Activated naive CD8-positive, alpha-beta T cell treated with anti-CD3 and anti-CD28 coated beads, Interleukin-2, amount 50 U/mL, for 24 hours (primary cell): Measurements from ENCODE around the gene SUPT16H.
"Not testable (repeated sequence)": the region's sequence is repeated elsewhere in the genome, so short reads cannot be mapped to it uniquely, and the experiment has no call there.

Experiments
- ATAC-seq: fragments of 150-1000 bp; cut with Tn5 transposase; one replicate; pipeline ENCODE4 v1.10.0; 2021
- DNase-seq: peaks from one replicate; pipeline ENCODE4 v3.0.0; 2021
- H3K27ac Mint-ChIP-seq: one replicate; pipeline ENCODE4 v1.8.0; 2021; ENCODE audit warnings: mild to moderate bottlenecking, mixed read lengths
- H3K27me3 Mint-ChIP-seq: one replicate; pipeline ENCODE4 v1.8.0; 2021; ENCODE audit warnings: mixed read lengths
- H3K36me3 Mint-ChIP-seq: one replicate; pipeline ENCODE4 v1.8.0; 2021; ENCODE audit warnings: low read depth, mixed read lengths
- H3K4me1 Mint-ChIP-seq: one replicate; pipeline ENCODE4 v1.8.0; 2021; ENCODE audit warnings: mixed read lengths
- H3K4me3 Mint-ChIP-seq: one replicate; pipeline ENCODE4 v1.8.0; 2021; ENCODE audit warnings: mild to moderate bottlenecking, moderate library complexity, mixed read lengths
- H3K9me3 Mint-ChIP-seq: one replicate; pipeline ENCODE4 v1.8.0; 2021; ENCODE audit warnings: mixed read lengths

SUPT16H gene

DNA sequence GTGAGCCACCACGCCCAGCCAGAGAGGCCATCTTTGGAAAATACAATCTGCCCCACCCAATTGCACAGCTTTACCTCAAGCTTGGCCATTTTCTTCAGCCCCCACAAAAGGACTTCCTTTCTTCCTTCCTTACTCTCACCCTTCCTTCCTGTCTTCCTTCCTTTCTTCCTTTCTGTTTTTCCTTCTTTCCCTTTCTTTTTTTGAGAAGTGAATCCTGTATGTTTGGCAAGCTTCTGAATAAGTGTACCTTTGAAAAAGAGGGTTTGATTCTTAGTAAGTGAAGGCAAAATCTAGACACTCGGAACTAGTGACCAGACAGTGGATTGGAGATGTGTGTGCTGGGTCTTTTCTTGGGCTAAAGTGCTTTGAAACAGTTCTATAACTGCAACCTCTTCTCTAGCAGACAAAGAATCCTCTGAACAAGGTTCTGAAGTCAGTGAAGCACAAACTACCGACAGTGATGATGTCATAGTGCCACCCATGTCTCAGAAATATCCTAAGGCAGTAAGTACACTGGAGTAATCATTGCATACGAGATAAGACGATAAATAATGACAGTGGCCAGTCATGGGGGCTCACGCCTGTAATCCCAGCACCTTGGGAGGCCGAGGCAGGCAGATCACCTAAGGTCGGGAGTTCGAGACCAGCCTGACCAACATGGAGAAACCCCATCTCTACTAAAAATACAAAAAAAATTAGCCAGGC is 49.5 kb downstream of the SUPT16H start:
- H3K9me3 Mint-ChIP-seq = no peaks in the 10 kb centered on the region
- H3K27ac Mint-ChIP-seq = peak overlapping the region; percentile 1
- H3K36me3 Mint-ChIP-seq = no peaks in the 10 kb centered on the region
- H3K4me1 Mint-ChIP-seq = no peaks in the 10 kb centered on the region
- no peaks in the 10 kb centered on the region for H3K27me3 Mint-ChIP-seq
- ATAC-seq (no peak), DNase-seq (no peak)
- H3K4me3 Mint-ChIP-seq = no peak overlapping the region

DNA sequence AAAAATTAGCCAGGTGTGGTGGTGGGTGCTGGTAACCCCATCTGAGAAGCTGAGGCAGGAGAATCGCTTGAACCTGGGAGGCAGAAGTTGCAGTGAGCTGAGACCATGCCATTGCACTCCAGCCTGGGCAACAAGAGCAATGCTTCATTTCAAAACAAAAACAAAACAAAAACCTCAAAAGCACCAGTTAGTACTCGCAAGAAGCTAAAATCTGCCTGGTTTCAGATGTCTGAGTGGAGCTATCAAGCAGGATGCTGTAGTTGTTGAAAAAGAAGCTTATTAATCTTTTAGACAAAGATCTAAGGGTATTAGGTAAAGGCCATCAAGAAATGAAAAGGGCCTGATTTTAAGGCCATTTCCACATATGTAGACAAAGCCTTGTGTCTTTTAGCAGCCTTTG is 50.9 kb downstream of the SUPT16H start:
- ATAC-seq = no peak
- no peak overlapping the region for H3K27ac Mint-ChIP-seq

DNA sequence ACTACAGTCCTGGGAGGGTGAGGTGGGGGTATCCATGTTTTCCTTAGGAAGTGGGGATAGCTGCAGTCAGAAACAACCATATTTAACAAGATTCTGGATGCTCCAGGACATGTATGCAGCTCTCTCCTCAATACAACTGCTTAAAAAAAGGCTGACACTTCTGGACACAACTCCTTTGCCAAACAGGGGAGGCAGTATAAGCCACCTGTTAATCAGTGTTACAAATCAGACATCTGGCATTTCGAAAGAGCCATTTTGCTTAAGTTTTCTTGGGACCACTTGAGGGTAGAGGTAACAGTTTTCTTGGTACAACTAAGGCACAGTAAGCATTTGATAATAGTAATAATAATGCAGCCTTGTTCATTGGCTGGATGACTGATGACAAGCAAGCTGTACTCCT is 56.8 kb downstream of the SUPT16H start:
- H3K9me3 Mint-ChIP-seq = no peaks in the 10 kb centered on the region
- ATAC-seq (no peak), DNase-seq (no peak)
- no peak overlapping the region for H3K4me3 Mint-ChIP-seq
- no peak overlapping the region for H3K27ac Mint-ChIP-seq
- H3K36me3 Mint-ChIP-seq = no peaks in the 10 kb centered on the region
- H3K27me3 Mint-ChIP-seq = peaks cover 2% of the 10 kb centered on the region
- no peaks in the 10 kb centered on the region for H3K4me1 Mint-ChIP-seq

More for the DNA sequence above, 50.9 kb downstream of the SUPT16H start:
- Mint-ChIP-seq H3K27me3 (no peaks in the 10 kb centered on the region), H3K36me3 (no peaks in the 10 kb centered on the region), H3K4me3 (no peak overlapping the region), H3K9me3 (no peaks in the 10 kb centered on the region), H3K4me1 (no peaks in the 10 kb centered on the region)
- no peak for DNase-seq

DNA sequence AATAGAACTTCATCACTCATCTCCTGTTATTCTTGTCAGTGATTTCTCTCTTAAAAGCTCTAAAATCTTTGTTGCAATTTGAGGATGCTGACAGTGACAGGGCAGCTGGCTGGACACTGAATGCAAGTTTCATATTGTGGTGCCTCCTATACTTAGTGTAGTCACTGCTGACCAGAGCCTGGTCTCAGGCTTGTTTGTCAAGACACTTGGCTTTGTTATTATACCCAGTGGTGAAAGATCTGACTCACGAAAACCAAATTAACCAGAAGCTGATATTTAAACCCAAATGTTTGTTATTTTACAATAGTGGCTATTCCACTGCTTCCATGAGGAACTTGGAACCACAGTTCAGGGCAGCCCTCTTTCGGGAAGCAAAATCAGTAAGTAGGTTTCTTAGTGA is 61.1 kb downstream of the SUPT16H start:
- H3K36me3 Mint-ChIP-seq = no peaks in the 10 kb centered on the region
- H3K27ac Mint-ChIP-seq = no peak overlapping the region
- ATAC-seq (no peak), DNase-seq (no peak)
- peaks cover 2% of the 10 kb centered on the region for H3K27me3 Mint-ChIP-seq
- H3K4me3 Mint-ChIP-seq = no peak overlapping the region
- peaks cover 7% of the 10 kb centered on the region for H3K4me1 Mint-ChIP-seq
- no peaks in the 10 kb centered on the region for H3K9me3 Mint-ChIP-seq

DNA sequence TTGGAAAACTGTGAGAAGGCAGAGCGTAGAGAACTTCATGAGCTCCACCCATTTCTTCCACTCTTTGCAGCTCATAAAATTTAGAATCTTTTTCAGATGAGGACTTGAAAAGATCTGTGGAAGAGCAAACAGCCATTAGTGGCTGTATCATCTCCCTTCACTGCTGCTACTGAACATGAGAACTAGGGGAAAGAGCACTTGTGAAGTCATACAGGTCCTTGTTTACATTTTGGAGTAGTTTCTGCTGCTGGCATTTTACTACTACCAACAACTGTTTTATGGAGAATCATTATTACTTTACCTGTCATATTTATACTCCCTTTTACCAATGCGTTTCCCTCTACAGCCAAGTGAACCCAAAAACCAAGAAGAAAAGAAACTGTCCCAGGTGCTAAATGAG is 62.9 kb downstream of the SUPT16H start:
- H3K4me1 Mint-ChIP-seq = peaks cover 7% of the 10 kb centered on the region
- no peak overlapping the region for H3K4me3 Mint-ChIP-seq
- DNase-seq (no peak), ATAC-seq (no peak)
- no peaks in the 10 kb centered on the region for H3K36me3 Mint-ChIP-seq
- no peaks in the 10 kb centered on the region for H3K9me3 Mint-ChIP-seq
- no peak overlapping the region for H3K27ac Mint-ChIP-seq
- H3K27me3 Mint-ChIP-seq = peaks cover 2% of the 10 kb centered on the region

DNA sequence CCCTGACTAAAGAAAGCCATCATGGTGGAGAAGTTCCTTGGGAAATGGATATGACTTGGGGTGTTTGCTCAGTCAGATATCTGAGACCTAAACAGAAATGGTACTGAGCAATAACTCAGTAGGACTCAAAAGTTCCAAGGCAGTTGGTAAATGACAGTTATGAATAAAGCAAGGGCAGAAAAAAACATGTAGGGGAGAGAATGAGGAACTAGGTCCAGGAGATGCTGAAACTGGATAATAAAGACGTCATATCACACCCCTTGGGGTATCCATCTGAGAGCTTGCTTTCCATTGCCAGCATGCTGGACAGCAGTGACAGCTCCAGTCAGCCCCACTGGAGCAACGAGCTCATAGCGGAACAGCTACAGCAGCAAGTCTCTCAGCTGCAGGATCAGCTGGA is 66.4 kb downstream of the SUPT16H start:
- H3K27me3 Mint-ChIP-seq = peaks cover under 1% of the 10 kb centered on the region
- peaks cover 7% of the 10 kb centered on the region for H3K4me1 Mint-ChIP-seq
- H3K36me3 Mint-ChIP-seq = no peaks in the 10 kb centered on the region
- DNase-seq (no peak), ATAC-seq (no peak)
- H3K9me3 Mint-ChIP-seq = no peaks in the 10 kb centered on the region
- no peak overlapping the region for H3K27ac Mint-ChIP-seq
- H3K4me3 Mint-ChIP-seq = no peak overlapping the region

DNA sequence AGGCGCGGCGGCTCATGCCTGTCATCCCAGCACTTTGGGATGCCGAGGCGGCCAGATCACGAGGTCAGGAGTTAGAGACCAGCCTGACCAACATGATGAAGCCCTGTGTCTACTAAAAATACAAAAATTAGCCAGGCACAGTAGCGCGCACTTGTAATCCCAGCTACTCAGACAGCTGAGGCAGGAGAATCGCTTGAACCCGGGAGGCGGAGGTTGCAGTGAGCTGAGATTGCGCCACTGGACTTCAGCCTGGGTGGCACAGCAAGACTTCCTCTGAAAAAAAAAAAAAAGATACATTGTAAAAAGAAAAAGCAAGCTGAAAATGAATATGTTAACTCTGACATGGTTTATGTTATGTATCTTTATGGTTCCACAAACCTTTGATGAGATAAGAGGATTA is 70.3 kb downstream of the SUPT16H start:
- no peak for ATAC-seq
- H3K27ac Mint-ChIP-seq = no peak overlapping the region

DNA sequence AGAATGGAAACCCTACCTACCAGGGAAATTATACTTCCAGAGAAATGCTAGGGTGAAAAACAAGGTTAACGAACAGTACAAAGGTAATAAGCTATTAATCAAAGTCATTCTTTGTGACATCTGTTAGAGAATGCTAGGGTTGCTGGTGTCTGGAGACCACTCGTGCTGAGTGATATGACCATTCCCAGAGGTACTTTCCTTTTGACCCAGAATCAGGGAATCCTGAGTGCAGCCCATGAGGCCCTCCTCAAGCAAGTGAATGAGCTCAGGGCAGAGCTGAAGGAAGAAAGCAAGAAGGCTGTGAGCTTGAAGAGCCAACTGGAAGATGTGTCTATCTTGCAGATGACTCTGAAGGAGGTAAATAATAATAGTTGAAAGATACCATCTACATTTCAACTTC is 72.2 kb downstream of the SUPT16H start:
- ATAC-seq = no peak
- Mint-ChIP-seq H3K36me3 (no peaks in the 10 kb centered on the region), H3K4me3 (no peak overlapping the region), H3K4me1 (peaks cover 23% of the 10 kb centered on the region), H3K27ac (no peak overlapping the region), H3K27me3 (no peaks in the 10 kb centered on the region), H3K9me3 (no peaks in the 10 kb centered on the region)
- DNase-seq = no peak

More for the DNA sequence above, 70.3 kb downstream of the SUPT16H start:
- DNase-seq = no peak
- Mint-ChIP-seq H3K4me3 (no peak overlapping the region), H3K9me3 (no peaks in the 10 kb centered on the region), H3K27me3 (no peaks in the 10 kb centered on the region), H3K4me1 (peaks cover 10% of the 10 kb centered on the region), H3K36me3 (no peaks in the 10 kb centered on the region)

DNA sequence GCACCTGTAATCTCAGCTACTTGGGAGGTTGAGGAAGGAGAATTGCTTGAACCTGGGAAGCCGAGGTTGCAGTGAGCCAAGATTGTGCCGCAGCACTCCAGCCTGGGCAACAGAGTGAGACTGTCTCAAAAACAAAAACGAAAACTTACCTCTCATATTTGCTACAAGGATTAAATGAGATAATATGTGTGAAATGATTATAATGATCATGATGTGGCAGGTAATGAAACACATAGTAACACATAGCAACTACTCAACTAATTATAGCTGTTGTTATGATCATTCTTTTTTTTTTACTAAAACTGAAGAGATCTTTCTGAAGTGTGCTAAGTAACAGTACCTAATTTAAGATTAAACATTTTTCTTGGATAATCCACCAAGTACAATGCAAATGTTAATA is 73.9 kb downstream of the SUPT16H start:
- ATAC-seq = no peak
- Mint-ChIP-seq H3K27me3 (no peaks in the 10 kb centered on the region), H3K36me3 (no peaks in the 10 kb centered on the region), H3K27ac (no peak overlapping the region), H3K4me1 (peaks cover 23% of the 10 kb centered on the region), H3K9me3 (no peaks in the 10 kb centered on the region), H3K4me3 (no peak overlapping the region)
- no peak for DNase-seq

DNA sequence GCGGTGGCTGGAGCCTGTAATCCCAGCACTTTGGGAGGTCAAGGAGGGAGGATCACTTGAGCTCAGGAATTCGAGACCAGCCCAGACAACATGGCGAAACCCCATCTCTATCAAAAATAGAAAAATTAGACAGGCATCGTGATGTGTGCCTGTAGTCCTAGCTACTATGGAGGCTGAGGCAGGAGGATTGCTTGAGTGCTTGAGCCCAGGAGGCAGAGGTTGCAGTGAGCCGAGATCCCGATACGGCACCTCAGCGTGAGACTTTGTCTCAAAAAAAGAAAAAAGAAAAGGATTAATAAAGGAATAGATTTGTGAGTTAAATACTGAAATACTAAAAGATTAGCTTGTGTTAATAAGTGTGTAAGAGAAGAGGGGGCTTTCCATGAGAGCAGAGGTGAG is 74.6 kb downstream of the SUPT16H start:
- H3K4me3 Mint-ChIP-seq = peak overlapping the region; percentile 80
- no peak for ATAC-seq
- peaks cover 23% of the 10 kb centered on the region for H3K4me1 Mint-ChIP-seq
- no peaks in the 10 kb centered on the region for H3K9me3 Mint-ChIP-seq
- H3K36me3 Mint-ChIP-seq = no peaks in the 10 kb centered on the region
- peak; percentile 7 for DNase-seq
- H3K27me3 Mint-ChIP-seq = no peaks in the 10 kb centered on the region
- peak overlapping the region; percentile 87 for H3K27ac Mint-ChIP-seq

DNA sequence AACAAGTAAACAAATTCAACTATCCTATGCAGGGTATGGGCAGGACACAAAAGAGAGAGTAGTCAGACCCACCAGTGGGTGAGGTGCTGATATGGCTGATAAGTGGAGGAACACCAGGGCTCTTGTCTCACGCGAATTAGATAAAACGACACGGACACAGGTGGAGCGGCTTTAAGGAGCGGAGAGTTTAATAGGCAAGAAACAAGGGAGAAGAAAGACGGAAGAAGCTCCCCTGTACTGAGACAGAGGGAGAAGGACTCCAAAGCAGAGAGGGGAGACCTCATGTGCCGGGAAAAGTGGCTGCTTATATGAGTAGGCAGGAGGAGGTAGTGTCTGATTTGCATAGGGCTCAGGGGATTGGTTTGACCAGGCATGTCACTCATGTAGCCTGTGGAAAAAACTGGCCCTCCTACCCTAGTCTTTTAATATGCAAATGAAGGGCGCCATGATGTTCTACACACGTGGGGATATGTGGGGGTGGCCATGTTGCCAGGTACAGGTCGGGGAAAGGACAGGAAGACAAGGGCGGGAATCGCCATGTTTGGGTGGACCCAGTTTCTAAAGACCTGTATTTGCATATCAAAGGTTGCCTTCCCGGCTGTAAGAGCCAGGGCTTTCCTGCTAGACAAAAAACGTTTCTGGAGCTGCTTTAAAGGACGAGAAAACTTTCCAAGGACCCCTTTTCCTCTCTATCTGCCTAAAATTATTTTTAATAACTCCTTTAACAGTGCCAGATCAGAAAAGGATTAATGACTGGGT is 75.2 kb downstream of the SUPT16H start:
- DNase-seq = peak; percentile 79
- H3K27ac Mint-ChIP-seq = peak overlapping the region; percentile 87
- no peaks in the 10 kb centered on the region for H3K9me3 Mint-ChIP-seq
- peak overlapping the region; percentile 80 for H3K4me3 Mint-ChIP-seq
- no peaks in the 10 kb centered on the region for H3K27me3 Mint-ChIP-seq
- H3K36me3 Mint-ChIP-seq = no peaks in the 10 kb centered on the region
- peaks cover 23% of the 10 kb centered on the region for H3K4me1 Mint-ChIP-seq
- peak; percentile 94 for ATAC-seq

DNA sequence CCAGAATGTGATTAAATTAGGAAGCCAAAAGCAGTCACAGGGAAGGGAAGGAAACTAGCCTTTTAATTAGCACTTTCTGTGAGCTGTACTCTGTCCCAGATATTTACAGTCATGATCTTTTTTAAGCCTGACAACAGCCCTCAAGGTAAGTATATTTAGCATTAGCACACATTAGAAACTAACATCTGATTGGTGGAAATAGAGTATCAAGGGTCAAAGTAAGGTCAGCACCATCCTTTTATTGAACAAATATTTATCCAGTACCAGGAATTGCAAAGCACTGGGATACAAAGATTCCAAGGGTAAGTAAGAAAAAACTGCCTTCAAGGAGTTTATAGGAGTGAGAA is 75.7 kb downstream of the SUPT16H start:
- peaks cover 23% of the 10 kb centered on the region for H3K4me1 Mint-ChIP-seq
- no peaks in the 10 kb centered on the region for H3K9me3 Mint-ChIP-seq
- peak overlapping the region; percentile 87 for H3K27ac Mint-ChIP-seq
- peaks cover 3% of the 10 kb centered on the region for H3K27me3 Mint-ChIP-seq
- H3K4me3 Mint-ChIP-seq = peak overlapping the region; percentile 80
- ATAC-seq (no peak), DNase-seq (no peak)
- H3K36me3 Mint-ChIP-seq = no peaks in the 10 kb centered on the region

DNA sequence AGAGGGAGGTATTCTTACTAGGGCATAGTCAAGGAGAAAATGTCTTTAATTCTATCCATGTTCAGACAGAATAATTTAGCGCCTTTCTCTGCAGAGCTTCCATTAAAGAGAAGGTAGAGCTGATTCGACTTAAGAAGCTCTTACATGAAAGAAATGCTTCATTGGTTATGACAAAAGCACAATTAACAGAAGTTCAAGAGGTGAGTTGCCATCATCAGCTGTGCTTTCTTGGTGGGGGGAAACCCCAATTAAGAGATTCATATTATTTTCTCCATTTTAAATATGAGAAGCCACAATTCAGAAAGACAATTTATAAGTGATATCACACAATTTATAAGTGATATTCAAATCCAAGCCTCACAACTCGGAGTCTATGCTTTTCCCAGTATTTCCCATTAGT is 76.2 kb downstream of the SUPT16H start:
- Mint-ChIP-seq H3K27ac (peak overlapping the region; percentile 87), H3K27me3 (peaks cover 3% of the 10 kb centered on the region), H3K4me1 (peaks cover 23% of the 10 kb centered on the region), H3K9me3 (no peaks in the 10 kb centered on the region), H3K4me3 (peak overlapping the region; percentile 80), H3K36me3 (no peaks in the 10 kb centered on the region)
- ATAC-seq (no peak), DNase-seq (no peak)

DNA sequence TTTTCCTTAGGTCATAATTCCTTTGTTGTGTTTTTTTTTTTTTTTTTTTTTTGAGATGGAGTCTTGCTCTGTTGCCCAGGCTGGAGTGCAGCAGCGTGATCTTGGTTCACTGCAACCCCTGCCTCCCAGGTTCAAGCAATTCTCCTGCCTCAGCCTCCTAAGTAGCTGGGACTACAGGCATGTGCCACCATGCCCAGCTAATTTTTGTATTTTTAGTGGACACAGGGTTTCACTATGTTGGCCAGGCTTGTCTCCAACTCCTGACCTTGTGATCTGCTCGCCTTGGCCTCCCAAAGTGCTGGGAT is 81.0 kb downstream of the SUPT16H start:
- H3K9me3 Mint-ChIP-seq, H3K36me3 Mint-ChIP-seq, H3K27ac Mint-ChIP-seq, DNase-seq, H3K4me3 Mint-ChIP-seq, ATAC-seq: not testable (repeated sequence)
- Mint-ChIP-seq H3K27me3 (peaks cover 22% of the 10 kb centered on the region), H3K4me1 (peaks cover 10% of the 10 kb centered on the region)

DNA sequence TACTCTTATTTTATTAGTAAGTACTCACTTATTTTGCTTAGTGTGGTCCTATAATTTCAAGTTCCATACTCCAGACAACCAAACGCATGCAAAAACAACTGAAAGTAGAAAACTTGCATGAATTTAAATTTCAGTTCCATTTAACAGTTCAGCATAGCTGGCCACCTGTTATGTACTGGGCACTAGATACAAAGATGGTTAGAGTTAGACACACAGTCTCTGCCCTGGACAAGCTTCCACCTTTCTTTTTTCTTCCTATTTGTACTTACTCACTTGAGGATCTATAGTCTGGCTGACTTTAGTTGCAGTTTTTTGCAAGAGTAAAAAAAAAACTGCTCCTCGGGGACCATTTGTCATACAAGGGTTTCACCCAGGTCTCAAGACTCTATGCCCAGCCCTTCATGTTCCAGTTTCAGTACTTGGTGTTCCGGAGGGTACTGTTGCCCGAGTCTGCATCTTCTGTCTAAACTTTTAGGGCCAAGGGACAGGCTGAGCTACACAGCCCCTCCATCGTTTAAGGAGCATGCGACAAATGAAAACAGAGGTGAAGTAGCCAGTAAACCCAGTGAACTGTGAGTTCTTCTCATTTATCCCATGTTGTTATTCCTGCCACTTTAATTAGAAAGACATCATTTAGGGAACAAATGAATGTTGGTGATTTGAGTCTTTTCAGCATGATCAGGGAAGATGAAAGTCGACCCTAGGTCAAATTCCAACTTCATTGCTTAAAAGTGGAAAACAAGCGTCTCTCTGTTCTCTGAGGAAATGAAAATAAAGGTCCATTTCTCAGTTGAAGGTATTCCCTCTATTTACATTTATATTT is 81.6 kb downstream of the SUPT16H start:
- ATAC-seq (no peak), DNase-seq (no peak)
- Mint-ChIP-seq H3K9me3 (no peaks in the 10 kb centered on the region), H3K36me3 (no peaks in the 10 kb centered on the region), H3K27me3 (peaks cover 23% of the 10 kb centered on the region), H3K4me3 (no peak overlapping the region), H3K4me1 (peaks cover 5% of the 10 kb centered on the region), H3K27ac (no peak overlapping the region)
